ENCODE data around the gene MCM3AP.

GRCh38 chr21:46207006-46207919 is 78.1 kb downstream of the MCM3AP start:
- TF ChIP-seq CTCF (IDR thresholded peaks at IDR 0.05; ENCODE audit: low read depth, low read length, missing input control) (no peak), REST (IDR thresholded peaks at IDR 0.05) (no peak), MAX (IDR thresholded peaks at IDR 0.05) (no peak), TAF1 (conservative IDR thresholded peaks at IDR 0.05) (no peak), SP1 (IDR thresholded peaks at IDR 0.05) (no peak), YY1 (IDR thresholded peaks at IDR 0.05) (no peak), RAD21 (IDR thresholded peaks at IDR 0.05) (no peak), ATF3 (IDR thresholded peaks at IDR 0.05) (no peak), ZBTB33 (IDR thresholded peaks at IDR 0.05) (no peak), JUND (IDR thresholded peaks at IDR 0.05) (no peak)

Data from liver (tissue), 3 donors.